Measurements from ENCODE around the gene TMEM119.

GRCh38 chr12:108609537-108610335 lies 11.9 kb upstream of the TMEM119 start:
- TF ChIP-seq CBFB (IDR thresholded peaks at IDR 0.05; ENCODE audit: low read depth) (no peak; the same call in 1 of the 2 replicates), POLR2A (IDR thresholded peaks at IDR 0.05; ENCODE audit: low read depth, low read length) (no peak)
- TF ChIP-seq, protein P1, sequence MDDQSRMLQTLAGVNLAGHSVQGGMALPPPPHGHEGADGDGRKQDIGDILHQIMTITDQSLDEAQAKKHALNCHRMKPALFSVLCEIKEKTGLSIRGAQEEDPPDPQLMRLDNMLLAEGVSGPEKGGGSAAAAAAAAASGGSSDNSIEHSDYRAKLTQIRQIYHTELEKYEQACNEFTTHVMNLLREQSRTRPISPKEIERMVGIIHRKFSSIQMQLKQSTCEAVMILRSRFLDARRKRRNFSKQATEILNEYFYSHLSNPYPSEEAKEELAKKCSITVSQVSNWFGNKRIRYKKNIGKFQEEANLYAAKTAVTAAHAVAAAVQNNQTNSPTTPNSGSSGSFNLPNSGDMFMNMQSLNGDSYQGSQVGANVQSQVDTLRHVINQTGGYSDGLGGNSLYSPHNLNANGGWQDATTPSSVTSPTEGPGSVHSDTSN (IDR thresholded peaks at IDR 0.05; ENCODE audit: insufficient replicate concordance, low read depth, low read length) = no peak

Measured in GM12878 (cell line).